Body of pancreas (tissue), 4 donors: ENCODE data around the gene ZRANB3.

Source experiments
- POLR2A ChIP-seq, 3 donors: fragments of 450-650 bp; IDR thresholded peaks; one replicate each; pipeline ENCODE4 v1.6.1; 2016; ENCODE audit warnings: antibody characterized with exemption in 3 of 3, mild to moderate bottlenecking in 2 of 3
- TF ChIP-seq, protein P1 (sequence below), 7 experiments: fragments of 450-650 bp in 4 of 7; fragments of 200-600 bp in 3 of 7; sonication (generic) in 3 of 7; IDR thresholded peaks; one replicate each; pipeline ENCODE4 v1.5.1; 2016 to 2019; ENCODE audit warnings: antibody characterized with exemption in 7 of 7

DNA sequence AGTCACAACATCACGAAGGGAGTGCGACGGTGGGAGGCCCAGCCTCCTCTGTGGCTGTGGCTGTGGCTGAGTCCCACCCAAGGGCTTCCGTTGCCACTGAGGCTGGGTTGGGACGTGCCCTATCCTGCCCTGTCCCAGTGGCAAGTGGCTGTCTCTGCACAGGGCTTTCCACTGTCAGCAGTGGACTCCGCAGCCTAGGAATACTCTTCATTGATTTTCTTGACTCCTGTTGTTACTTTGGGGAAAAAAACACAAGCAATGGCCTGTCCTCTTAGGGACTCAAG lies 356.3 kb downstream of the ZRANB3 start:
- TF ChIP-seq POLR2A (IDR thresholded peaks at IDR 0.05): no peak
- TF ChIP-seq, protein P1, sequence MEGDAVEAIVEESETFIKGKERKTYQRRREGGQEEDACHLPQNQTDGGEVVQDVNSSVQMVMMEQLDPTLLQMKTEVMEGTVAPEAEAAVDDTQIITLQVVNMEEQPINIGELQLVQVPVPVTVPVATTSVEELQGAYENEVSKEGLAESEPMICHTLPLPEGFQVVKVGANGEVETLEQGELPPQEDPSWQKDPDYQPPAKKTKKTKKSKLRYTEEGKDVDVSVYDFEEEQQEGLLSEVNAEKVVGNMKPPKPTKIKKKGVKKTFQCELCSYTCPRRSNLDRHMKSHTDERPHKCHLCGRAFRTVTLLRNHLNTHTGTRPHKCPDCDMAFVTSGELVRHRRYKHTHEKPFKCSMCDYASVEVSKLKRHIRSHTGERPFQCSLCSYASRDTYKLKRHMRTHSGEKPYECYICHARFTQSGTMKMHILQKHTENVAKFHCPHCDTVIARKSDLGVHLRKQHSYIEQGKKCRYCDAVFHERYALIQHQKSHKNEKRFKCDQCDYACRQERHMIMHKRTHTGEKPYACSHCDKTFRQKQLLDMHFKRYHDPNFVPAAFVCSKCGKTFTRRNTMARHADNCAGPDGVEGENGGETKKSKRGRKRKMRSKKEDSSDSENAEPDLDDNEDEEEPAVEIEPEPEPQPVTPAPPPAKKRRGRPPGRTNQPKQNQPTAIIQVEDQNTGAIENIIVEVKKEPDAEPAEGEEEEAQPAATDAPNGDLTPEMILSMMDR (IDR thresholded peaks at IDR 0.05): no peak
